ENCODE results near the gene MALSU1.

MALSU1 gene

DNA sequence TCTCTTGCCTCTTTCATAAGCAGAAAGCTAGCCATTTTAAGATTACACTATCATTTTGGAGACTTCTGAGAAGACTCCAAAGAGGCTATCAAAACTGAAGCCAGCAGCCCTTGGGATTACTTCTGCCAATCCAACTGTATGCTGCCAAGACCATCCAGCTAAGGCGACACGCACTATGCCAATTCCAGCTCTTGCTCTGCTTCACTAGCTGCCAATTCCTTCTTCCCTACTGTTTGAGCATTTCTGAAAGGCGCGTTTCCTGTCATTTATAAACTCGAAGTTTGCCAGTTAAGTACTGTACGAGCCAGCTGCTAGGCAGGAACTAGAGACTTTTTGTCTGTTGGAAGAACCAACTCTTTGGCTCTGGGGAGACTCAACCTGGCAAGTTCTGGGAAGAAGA lies 36.5 kb downstream of the MALSU1 start:
- DNase-seq (ENCODE audit: low read depth): no peak

DNA sequence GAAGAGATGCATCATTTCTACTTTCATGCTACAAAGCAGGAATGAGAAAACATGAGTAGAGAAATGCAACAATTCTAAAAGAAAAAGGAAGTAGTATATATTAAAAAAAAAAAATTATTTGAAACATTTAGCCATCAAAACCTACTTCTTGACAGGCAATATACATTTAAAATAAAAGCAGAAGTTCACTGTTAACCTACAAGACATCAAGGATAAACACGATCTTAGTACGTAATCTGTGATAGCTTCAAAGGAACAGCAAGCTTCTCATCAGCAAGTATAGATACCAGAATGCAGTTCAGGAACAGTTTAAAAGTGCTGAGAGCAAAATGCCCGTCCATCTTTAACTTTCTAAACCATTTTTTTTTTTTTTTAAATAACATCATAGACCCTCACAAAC lies 36.9 kb downstream of the MALSU1 start:
- DNase-seq (ENCODE audit: low read depth): no peak

DNA sequence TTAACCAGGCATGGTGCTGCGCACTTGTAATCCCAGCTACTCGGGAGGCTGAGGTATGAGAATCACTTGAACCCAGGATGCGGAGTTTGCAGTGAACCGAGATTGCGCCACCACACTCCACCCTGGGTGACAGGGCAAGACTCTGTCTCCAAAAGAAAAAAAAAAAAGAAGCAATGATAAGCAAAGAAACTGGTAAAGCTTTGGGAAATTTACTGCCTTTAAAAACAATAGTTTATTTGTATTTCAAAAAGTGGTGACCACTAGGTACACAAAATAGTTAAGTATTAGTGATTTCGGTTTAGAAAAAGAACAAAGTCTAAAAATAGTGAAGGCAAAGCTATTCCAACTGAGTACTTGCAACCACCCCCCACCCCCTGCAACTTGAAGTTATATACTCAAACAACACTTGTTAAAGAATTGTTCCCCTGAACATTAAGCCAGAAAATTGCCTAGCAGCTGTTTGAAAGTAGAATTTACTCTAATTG lies 37.7 kb downstream of the MALSU1 start:
- DNase-seq (ENCODE audit: low read depth): no peak

DNA sequence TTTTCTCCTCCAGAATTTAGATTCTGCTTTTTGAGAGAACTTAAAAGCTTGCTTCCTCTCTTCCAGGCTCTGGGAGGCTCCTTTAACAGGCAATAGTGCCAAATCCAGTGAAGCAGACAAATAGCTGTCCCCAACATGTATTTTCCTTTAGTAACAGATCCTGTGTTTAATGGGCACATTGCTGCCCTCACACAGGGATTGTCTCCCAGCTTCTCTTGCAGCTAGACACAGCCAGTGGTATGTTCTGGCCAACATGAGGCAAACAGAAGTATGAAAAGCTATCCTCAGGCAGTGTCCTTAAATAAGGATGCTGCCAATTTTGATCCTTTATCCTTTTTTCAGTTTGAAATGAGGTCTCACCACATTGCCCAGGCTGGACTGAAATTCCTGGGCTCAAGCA lies 38.2 kb downstream of the MALSU1 start:
- DNase-seq (ENCODE audit: low read depth): no peak

DNA sequence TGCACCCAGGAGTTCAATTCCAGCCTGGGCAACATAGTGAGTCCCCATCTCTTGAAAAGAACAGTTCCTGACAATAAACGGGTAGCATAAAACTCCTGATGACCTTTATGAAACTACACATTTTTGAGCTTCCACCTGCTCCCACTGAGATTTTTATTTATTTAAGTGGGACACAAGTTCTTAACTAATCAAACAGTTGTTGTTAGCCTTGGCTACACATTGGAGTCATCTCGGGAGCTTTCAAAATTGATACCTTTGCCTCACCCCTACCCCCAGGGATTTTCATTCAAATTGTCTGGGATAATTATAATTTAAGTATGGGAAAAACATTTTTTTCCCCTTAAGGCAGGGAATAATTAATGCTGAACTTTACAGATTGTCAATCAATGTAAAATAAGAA lies 39.3 kb downstream of the MALSU1 start:
- DNase-seq (ENCODE audit: low read depth): no peak

DNA sequence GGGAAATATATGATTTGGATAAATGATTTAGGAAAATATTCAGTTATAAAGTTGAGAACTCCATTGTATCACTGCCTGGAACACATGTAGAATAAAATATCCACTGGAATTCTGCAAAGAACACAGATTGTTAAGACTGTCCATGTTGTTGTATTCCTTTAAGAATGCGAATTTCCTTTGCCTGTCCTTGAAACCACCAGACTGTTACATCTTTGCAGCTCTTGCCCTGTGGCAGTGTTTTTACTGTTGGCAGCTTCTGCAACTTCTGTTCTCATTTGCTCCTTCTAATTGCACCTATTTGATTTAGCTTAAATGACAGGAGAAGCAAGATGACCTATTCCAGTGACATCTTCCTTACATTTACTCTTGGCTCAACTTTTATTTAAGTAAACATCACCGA lies 39.7 kb downstream of the MALSU1 start:
- no peak for DNase-seq (ENCODE audit: low read depth)

DNA sequence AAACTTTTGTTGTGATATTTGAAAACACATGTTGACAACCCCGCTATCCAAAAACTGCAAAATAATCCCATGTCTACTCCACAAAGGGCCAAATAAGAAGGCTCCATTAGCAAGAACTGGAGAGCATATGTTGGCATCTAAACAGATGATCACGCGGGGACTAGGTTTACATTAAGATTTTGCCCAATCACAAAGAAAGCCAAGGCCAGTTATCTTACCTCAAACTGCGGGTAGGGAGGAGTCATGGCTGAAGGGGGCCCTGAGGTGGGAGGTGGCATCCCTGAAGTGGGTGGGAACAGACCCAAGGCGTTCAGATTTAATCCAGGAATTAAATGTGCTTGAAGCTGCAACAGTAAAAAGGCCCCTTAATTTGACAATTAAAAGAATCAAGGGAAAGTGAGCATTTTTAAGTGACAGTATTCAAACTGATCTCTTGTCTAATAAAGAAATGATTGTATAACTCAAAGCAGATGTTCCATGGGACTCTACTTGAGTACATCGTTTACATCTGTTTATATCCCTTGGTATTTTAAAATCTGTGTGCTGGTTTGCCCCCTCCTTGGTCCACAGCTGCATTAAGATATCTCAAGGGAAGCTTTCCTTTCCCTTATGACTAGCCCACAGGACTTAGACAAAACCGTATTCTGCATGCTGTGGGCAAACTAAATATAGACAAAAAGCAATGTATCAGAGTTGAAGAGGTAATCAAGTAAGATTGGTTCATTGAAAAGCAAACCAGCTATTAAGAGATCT lies 42.9 kb downstream of the MALSU1 start:
- DNase-seq (ENCODE audit: low read depth): no peak

DNA sequence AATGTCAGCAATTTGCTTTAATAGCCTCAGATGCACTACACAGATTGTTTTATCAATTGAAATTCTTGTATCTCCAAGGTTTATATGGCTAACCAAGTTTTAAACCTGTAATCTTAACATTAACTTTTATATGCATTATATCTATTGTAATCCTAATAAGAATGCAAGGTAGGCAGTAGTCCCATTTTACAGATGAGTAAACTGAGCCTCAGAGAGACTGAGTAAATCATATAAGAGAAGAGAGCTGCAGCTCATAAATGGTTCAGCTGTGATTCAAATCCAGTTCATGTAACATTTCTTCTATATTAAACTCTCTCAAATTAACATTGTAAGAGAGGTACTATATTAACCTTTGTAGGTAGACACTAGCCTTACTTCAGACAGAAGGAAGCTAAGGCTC lies 44.0 kb downstream of the MALSU1 start:
- DNase-seq (ENCODE audit: low read depth): no peak

DNA sequence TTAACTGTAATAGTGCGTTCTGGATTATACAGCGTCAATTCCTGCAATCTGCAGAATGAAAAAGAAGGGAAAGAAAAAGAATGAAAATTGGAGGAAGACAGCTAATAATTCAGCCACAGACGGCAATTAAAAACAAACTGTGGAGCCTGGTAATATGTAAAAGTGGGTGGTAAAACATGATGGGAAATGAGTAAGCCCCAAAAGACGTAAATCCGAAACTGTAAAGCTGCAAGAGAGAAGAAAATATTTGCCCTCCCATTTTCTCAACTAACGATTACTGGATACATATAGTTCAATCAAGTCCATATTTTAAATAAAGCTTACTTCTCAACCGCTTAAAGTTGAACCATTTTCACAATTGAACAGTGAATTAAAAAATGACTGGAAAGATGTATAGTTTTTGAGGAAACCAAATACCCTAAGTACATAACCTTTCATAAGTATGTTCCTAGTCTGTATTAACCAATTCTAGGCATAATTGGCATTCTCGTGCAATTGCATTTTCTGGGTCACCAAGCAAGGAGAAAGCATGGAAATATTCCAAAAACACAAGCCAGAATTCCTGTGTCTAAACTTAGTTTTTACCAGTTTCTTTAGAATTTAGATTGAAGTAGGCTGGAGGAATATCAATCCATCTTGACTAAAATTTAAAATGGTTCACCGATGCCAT lies 44.8 kb downstream of the MALSU1 start:
- DNase-seq (ENCODE audit: low read depth): no peak

DNA sequence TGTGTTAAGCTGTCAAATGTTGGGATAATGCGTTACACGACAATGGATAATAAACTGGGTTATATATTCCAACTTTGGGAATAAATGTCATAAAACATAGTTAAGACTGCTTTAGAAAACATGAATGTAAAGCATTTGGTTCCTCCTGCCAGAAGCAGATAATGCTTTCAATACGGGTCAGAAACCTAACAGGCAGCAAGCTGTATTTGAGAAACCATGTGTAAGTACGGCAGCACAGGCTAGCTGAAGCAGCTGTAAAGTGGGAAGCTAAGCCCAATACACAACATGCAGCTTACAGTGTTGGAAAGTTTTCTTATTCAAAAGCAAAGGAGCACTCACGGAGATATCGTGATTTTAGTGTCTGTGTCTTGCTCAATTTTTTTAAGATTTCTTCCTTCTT lies 46.5 kb downstream of the MALSU1 start:
- no peak for DNase-seq (ENCODE audit: low read depth)

DNA sequence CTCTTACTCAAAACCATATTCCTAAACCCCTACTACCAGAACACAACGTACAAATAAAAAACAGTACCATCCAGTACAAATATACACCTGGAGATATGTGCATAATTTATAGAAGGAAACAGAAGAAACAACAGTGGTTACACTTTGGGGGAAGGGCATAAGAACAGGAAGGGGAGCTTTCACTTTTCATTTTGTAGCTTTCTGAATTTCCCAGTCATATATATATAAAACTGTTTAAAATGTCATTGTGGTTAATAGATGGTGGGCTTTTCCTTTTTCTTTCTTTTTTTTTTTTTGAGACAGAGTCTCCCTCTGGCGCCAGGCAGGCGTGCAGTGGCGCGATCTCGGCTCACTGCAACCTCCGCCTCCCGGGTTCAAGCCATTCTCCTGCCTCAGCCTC lies 47.2 kb downstream of the MALSU1 start:
- DNase-seq (ENCODE audit: low read depth): no peak

DNA sequence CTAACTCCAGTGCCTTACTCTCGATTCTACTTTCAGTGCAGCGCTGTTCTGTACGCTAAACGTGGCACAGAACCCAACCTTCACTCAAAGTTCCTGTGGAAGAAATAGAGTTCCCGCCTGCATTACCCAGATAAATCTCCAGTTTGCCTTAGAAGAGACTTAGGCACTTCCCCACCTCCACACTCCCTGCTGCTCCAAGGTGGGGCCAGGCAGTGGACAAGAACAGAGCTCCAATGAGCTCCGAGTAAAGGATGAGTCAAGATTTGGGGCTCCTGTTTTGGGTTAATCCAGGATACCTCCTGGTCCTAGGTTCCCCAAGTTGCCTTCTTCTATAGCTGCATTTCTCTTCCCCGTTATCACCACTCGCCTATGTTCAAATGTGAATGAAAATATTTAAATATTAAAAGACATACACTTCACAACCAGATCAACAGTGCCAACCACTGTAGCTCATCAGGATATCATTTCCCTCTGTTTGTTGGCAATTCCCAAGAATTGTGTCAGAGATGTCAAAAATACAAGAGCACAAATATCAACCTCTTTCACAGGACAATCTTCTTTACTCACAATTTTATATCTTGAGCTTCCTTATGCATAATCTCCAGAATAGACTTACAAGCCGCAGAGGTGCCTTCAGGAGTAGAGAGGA lies 48.0 kb downstream of the MALSU1 start:
- no peak for DNase-seq (ENCODE audit: low read depth)

DNA sequence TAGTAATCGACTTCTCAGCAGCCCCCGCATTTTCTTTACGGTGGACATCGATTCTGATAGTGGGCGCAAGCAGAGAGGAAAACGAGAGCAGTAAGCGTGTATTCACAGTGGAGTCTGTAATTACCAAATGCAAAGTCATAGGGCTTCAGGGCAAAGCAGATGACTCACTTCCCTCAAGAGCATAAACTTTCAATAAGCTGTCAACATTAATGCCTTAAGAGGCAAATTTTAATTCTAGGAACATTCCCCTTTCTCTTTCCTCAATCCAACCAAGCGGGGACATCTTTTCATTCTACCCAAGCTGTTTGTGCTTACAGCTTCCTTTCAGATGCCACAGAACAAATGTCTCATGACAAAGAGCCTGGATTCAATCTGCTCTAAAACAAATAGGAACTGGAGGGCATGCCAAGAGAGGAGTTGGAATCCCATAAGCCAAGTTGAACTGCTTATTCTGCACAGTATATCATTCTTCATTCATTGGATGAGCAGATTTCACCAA lies 48.6 kb downstream of the MALSU1 start:
- DNase-seq (ENCODE audit: low read depth): no peak

DNA sequence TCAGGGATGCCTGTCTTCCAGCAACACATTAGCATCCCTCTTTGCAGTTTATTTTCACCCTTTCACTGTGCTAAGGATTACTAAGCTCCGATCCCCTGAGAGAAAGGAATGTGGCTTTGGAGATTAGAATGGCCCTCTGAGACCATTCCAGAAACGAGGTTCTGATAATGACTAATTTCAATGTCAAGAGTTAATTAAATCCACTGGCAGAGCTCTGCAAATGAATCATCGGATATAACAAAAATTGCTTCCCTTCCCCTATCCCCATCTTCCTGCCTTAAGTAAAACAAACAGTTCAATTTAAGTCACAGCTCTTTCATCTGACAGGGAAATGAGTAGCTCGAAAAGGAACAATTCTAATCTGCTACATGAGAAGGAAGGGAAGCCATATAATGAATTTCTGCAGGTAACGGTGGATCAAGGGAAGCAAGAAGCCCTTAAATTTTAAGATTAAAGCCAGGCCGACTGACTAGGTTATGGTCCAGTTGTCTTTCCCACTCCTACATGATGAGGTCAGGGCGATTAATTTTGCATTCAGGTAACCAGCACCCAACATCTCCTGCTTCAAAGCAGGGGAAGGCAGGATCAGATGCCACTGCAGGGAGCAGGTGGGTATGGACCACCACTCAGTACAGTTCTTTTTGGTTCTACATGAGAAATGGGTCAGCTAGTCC lies 50.5 kb downstream of the MALSU1 start:
- no peak for DNase-seq (ENCODE audit: low read depth)

DNA sequence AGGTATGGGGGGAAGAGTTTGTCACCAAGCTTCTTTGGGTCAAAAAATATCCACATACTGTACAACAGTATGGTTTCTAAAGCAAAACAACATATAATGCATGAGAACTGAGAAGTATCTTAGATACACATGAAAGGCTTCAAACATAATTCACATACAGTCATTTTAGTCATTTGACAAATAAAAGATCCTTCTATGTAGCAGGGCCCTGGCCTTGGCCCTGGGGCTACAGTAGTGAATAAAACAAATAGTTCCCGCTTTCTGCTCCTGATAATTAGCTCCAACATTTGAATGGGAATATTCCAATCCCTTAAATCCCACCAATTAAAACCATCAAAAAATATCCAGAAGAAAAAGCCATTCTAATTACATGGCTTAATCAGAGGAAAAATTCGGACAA lies 51.3 kb downstream of the MALSU1 start:
- no peak for DNase-seq (ENCODE audit: low read depth)

DNA sequence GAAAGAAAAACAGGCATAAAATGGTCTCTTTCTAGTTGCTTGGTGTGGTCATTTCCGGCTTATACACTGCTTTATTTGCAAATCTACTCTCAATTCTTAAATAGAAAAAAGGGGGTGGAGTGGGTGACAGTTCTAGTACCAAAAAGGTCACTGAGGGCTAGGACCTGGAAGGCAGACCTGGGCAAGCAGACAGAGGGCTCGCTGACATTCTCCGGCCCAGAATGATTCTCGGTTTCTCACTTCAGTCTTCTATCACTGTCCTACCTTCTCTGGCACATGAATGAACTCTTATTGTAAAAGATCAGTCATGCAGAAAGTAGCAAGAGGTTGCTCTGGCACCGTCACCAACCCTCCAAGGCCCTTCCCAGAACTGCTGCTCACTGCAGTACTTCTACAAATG lies 54.0 kb downstream of the MALSU1 start:
- no peak for DNase-seq (ENCODE audit: low read depth)

DNA sequence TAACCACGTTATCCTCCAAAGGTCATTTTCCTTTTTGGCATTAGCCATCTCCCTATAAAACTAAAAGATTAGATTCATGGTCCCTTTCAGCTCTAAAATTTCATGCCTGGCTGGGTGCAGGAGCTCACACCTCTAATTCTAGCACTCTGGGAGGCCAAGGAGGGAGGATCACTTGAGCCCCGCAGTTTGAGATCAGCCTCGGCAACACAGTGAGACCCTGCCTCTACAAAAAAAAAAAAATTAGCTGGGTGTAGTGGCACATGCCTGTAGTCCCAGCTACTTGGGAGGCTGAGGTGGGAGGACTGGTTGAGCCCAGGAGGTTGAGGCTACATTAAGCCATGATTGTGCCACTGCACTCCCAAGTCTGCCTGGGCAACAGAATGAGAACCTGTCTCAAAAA lies 57.0 kb downstream of the MALSU1 start:
- DNase-seq (ENCODE audit: low read depth): no peak

DNA sequence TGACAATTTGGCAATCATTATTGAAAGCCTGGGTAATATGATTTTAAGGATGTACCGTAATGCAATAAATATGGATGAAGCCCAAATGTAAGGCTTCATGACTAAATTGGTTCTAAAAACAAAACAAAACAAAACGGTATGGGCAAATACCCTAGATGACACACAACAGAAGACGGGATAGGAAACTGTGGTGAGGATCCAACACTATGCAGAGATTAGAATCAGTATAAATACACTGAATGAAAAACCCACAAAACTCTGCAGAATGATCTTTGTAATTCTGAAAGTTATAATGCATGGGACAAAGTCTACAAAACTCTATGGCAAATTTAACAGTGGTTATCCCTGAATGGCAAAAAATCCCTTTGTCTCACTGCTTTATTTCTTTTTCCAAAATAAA lies 57.6 kb downstream of the MALSU1 start:
- DNase-seq (ENCODE audit: low read depth): no peak

DNA sequence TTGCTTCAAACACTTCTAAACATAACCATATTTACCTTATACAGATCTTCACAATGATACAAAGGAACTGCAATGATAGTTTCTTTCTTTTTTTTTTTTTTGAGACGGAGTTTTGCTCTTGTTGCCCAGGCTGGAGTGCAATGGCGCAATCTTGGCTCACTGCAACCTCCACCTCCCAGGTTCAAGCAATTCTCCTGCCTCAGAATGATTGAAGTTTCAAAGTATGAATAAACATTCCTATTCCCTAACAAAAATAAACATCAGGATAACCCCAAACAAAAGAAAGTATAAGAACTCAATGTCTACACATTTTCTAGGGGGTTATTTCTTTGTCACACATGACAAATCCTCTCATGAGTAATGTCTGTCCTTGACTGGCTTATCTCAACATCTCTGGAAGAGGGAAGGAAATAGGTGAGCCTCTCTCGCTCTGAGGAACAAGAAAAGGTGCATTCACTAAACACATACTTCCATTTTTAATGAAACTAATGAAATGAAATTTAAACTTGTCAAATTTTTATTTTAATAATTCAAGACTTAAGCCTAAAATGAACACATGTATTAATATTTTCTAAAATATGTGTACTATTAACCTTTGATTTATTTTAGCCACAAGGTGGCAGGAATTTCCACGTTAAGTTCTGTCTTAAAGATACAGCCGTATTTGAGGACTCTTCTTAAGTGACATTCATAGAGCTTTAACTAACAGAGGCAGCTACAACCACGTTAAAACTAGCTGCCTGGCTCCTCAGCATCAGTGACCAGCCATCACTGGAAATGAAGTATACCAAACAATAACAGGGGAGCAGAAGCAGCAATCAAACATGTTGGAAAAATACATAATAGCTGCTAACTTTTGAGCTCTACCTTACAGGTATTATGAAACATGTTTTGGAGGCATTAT lies 58.3 kb downstream of the MALSU1 start:
- no peak for DNase-seq (ENCODE audit: low read depth)

DNA sequence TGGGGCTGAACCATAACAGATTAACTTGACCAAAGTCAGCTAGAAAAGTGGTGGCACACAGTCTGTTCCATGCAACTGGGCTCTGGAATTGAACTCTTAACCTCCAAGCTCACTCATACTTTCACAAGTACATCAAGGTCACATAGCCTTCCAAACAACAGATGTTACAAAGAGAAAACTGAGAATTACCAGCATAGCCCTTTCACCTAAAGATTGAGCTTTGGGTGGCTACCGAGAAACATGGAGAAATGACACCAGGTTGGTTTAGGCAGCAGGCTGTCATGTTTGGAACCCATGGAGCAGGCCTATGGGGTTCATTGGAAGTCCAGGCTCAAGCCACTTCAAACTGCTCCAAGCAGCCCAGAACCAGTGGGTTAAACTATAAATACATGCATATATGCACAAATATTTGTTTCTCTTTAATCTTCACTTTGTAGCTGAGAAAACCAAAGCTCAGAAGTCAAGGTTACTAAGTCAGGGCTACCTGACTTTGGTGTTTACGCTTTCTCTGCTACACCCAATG lies 59.1 kb downstream of the MALSU1 start:
- no peak for DNase-seq (ENCODE audit: low read depth)
